ENCODE data around the gene TMEM11.

DNA sequence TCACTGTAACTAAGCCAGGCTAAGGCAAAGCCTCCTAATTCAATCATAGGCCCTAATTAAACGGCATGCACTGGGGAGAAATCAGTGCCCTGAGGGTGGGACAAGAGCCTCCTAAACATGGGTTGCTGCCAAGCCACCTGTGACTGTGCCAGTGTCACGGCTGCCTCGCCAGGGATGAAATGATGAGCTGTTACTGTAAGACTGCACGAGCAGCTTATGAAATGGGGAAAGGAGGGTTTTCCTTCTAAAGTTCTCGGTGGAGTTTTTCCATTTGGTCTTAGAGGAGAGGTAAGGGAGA lies 12.7 kb downstream of the TMEM11 start:
- TF ChIP-seq, protein P1, sequence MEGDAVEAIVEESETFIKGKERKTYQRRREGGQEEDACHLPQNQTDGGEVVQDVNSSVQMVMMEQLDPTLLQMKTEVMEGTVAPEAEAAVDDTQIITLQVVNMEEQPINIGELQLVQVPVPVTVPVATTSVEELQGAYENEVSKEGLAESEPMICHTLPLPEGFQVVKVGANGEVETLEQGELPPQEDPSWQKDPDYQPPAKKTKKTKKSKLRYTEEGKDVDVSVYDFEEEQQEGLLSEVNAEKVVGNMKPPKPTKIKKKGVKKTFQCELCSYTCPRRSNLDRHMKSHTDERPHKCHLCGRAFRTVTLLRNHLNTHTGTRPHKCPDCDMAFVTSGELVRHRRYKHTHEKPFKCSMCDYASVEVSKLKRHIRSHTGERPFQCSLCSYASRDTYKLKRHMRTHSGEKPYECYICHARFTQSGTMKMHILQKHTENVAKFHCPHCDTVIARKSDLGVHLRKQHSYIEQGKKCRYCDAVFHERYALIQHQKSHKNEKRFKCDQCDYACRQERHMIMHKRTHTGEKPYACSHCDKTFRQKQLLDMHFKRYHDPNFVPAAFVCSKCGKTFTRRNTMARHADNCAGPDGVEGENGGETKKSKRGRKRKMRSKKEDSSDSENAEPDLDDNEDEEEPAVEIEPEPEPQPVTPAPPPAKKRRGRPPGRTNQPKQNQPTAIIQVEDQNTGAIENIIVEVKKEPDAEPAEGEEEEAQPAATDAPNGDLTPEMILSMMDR (IDR thresholded peaks at IDR 0.05), result no peak
- TF ChIP-seq POLR2A (IDR thresholded peaks at IDR 0.05) (no peak), POLR2AphosphoS5 (IDR thresholded peaks at IDR 0.05) (no peak)
